ENCODE data around the gene PDPR.
"Not testable (repeated sequence)": the region's sequence is repeated elsewhere in the genome, so short reads cannot be mapped to it uniquely, and the experiment has no call there.

The PDPR gene

DNA sequence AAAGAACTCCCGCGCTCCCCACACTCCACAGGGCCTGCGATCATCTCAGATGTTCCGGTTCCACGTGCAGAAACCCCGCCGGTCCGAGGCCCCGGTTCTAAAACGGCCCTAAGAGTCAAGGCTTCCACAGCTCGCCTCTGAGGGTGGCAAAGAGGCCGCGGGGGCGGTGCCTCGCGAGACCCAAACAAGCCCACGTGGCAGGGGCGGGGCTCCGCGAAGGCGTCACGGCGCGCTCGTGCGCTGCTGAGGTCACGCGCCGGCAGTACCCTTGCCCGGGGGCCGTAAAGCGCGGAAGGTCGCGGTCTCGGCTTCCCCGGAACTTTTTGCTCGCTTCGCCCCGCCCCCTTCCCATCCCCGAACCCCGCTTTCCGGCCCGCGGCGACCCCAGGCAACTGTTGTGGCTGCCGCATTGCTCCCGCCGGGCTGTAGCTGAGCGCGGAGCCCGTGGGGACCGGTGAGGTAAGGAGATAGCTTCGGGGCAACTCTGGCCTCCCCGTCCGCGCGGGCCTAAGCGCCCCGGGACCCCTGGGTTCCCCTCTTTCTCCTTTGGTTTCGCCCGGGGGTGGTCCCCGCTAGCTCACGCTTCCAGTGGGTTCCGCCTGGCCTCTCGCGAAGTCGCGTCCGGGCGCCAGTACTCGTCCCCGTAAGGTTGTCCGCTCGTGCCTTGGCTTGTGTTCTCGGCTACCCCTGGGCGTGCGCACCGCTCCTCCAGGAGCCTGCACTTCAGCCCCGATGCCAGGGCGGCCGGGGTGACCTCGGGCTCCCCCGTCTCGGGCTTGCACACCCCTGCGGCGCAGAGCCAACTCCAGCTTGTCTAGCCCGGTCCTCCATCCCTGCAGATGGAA lies at the start of gene PDPR:
TSS of gene PDPR (plus strand) at position 351 of the 845 bp plus-strand sequence. CDS start 6,161 bp downstream, outside the sequence.
- peak; percentile 93 for DNase-seq (ENCODE audit: low spot score)

DNA sequence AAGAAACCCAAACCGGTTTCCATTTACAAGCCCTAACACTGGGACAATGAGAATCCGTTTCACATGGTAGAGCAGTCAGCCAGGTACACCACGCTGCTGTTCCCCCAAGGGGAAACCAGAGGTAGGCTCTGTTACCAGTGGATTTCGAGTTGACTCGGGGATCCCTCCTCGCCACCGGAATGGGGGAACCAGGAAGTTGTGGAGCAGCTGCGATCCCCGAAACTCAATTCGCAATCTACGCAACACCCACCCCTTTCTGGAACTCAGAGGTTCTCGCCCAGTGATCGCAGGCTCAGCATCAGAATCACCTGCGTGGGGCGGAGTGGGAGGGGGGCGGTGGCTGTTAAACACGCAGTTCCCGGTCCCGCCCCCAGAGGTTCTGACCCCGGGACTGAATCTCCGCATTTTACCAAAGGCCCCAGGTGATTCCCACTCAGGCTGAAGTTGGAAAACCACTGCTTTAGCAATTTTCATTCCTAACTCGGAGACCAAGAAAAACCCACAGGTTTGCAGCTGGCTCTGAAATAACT lies 49.2 kb upstream of the PDPR start:
- DNase-seq (ENCODE audit: low spot score): peak; percentile 61

DNA sequence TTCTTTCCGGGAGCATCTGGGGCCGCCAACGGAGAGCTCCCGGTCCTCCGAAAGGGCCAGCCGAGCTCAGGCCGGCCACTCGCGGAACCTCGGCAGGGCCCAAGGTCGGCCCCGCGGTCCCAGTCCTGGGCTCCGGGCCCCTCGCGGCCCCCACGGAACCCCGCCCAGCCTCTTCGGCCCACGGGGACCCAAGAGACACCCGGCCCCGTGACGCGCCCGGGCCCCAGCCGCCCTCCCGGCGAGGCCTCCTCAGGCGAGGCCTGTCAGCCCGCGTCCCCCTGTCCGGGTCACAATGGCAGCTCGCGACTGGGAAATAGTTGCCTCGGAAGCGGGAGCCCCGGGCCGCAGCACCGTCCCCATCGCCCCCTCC lies 48.8 kb upstream of the PDPR start:
- DNase-seq (ENCODE audit: low spot score): not testable (repeated sequence)

DNA sequence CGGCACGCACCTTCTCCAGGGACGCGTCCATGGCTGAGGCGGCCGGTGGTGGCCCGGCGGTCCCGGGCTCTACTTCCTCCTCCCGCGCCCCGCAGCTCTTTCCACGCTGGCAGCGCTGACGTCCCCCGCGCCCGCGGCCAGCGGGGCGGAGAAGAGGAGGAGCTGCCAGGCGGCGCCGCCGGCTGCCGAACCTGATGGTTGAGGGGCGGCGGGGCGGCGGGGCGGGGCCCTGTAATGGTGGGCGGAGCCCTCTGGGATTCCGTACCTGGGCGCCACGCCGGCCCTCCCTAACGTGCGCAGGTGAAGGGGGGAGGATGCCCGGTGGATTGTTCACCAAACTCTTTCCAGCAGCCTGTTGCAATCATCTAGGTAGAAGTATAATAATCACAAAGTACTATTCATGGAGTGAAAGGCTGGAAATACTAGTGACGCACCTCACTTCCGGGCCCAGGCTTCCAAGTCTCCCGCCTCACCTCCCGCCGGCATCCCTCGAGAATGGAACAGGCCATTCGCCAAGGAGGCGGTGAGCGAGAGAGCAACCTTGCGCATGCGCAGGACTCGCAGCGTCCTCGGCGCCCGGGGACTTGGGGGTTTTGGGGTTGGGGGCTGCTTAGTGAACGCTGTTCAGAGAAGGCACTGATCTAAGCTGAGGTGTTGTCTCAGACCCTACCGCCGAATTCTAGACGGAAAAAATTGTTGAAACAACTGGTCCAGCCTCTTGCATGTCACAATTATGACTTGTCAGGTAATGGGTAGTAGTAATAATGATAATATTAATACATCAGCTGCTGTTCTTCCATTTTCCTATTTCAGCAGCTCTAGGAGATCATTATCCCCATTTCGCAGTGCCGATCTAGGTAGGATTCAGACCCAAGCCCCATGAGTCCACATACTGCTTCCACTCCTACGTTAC lies 48.1 kb upstream of the PDPR start:
- peak; percentile 91 for DNase-seq (ENCODE audit: low spot score)

DNA sequence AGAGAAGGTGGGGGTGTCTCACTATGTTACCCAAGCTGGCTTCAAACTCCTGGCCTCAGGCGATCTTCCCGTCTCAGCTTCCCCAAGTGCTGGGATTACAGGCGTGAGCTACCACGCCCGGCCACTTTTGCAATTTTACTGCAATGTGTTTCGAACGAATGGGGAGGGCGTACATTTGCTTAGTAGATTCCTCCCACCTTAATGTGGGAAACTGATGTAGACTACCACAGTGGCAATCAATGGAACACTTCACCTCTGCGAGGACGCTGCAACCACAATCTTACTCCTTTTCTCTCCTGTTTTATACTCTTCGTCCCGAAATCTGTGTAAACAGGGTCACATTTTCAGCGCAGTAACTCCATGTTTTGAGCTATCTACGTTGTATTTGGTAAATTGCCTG lies 47.4 kb upstream of the PDPR start:
- DNase-seq (ENCODE audit: low spot score): not testable (repeated sequence)

DNA sequence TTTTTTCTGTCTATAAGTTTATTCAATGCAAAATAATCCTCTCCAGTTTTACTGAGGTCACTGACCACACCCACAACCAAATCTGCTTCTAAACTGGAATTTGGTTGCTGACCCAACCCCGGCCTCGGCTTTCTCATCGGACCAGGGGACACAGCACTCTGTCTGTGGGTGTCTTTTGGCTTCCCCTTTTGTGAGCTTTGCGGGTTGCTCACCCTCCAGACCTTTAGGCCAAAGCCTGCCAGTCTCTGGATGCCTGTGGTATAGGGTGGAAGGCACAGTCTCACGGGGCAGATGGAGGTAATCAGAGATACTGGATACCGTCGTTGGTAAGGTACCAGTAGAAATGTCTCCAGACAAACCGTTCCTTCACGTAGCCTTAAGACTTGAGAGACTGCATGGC lies 35.1 kb upstream of the PDPR start:
- DNase-seq (ENCODE audit: low spot score): not testable (repeated sequence)

DNA sequence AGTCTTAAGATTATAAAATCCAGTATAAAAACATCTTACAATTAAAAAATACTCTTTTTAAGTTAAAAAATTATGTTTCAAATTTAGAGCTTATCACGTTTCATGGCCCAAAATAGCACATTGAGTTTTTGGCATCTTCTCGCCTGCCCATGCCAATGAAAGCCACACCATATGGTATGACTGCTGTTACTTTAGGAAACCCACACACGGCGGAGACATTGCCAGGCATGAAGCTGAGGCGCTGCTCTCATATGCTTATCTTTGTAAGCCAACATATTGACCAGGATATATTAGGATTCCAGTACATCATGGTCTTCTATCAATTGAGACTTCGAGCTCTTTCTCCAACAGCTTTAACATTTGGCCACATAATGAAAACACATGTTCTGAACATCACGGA lies 32.9 kb upstream of the PDPR start:
- not testable (repeated sequence) for DNase-seq (ENCODE audit: low spot score)

DNA sequence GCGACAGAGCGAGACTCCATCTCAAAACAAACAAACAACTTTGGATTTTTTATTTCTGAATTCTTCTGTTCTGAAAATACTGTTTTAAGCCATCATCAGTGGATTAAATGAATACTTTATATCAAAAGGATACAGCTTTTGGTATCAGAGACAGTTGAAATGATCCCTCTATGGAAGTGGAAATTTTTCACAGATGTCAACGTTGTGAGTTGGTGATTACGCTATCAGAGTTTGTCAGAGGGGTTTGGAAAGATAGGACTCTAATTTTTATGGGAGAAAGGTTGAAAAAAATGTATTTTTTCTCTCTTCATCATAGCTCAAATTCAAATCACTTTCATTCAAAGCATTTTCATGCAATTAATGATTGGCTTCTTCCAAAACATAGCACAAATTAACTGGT lies 30.2 kb upstream of the PDPR start:
- not testable (repeated sequence) for DNase-seq (ENCODE audit: low spot score)

DNA sequence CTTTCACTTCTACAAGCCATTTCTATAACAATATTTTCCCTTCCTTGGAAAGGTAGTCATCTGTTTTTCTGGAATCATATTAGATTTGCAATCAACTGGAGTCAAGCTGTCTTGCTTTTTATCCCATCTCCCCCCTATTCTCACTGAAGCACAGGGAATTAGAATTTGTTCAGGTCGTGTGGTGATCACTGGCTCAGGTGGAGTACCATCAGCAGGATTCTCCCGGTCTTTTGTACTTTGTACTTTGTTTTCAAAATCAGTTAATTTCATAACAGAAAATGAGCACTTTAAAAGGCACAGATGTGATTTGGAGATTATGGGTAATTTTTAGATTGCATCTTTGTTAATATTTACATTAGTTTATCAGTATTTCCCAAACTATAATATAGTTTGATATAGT lies 26.0 kb upstream of the PDPR start:
- DNase-seq (ENCODE audit: low spot score): not testable (repeated sequence)

DNA sequence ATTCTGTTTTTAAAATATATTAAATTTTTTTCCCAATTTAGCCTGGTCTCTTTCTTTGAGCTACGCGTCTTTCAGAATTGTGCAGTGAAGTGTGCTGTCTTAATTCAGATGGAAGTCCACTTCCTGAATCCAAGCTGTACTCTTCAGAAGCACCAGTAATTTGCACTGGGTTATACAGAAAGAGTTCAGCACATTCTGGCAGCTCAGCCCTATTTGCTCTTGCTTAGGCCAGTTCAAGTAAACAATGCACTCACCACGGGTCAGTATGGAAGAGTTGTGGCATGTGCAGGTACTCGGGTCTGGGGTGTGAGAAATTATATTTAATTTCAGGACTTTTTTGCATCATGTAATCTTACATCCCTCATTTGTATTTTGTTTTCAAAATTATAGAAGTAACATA lies 25.3 kb upstream of the PDPR start:
- not testable (repeated sequence) for DNase-seq (ENCODE audit: low spot score)

DNA sequence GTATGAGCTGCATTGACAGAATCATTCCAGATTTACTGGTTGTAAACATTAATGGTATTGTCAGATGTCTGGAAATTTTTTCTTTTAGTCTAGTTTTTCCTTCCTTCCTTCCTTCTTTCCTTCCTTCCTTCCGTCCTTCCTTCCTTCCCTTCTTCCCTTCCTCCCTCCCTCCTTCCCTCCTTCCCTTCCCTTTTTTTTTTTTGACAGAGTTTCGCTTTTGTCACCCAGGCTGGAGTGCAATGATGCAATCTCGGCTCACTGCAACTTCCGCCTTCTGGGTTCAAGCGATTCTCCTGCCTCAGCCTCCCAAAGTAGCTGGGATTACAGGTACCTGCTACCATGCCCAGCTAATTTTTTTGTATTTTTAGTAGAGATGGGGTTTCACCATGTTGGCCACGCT lies 24.8 kb upstream of the PDPR start:
- not testable (repeated sequence) for DNase-seq (ENCODE audit: low spot score)

DNA sequence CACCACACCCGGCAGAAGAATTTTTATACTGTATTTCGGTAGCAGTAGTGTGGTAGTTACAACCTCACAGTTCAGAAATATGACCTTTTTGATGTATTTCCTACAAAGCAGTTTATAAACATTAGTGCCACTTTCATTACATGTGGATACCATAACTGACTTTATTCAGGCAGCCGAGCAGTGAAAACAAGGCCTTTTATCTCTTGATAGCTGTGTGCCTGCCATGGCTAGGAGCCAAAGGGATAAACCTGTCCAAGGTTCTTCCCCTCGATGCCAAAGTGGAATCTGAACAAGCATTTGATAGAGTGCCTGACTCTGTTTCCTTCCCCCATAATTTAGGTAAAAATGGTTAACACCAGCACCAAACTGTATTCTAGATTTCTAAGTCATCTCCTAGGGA lies 23.0 kb upstream of the PDPR start:
- not testable (repeated sequence) for DNase-seq (ENCODE audit: low spot score)

DNA sequence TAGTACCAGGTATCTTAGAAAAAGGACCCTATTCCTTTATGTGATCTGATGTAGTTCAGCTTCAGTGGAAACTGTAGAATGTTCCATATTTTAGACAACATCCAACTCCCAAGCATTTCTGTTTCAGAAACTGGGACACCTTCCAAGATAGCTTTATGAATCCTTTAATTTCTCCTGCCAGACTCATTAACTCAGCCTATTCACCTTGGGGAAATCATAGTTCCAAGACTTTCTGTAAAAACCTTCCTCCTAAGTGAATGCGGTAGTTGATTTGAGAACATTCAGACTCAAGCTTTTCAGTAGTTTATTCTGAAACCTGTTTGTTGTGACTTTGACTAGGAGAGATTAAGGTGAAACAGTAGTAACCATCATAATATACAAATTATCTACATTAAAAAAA lies 20.0 kb upstream of the PDPR start:
- DNase-seq (ENCODE audit: low spot score): not testable (repeated sequence)

DNA sequence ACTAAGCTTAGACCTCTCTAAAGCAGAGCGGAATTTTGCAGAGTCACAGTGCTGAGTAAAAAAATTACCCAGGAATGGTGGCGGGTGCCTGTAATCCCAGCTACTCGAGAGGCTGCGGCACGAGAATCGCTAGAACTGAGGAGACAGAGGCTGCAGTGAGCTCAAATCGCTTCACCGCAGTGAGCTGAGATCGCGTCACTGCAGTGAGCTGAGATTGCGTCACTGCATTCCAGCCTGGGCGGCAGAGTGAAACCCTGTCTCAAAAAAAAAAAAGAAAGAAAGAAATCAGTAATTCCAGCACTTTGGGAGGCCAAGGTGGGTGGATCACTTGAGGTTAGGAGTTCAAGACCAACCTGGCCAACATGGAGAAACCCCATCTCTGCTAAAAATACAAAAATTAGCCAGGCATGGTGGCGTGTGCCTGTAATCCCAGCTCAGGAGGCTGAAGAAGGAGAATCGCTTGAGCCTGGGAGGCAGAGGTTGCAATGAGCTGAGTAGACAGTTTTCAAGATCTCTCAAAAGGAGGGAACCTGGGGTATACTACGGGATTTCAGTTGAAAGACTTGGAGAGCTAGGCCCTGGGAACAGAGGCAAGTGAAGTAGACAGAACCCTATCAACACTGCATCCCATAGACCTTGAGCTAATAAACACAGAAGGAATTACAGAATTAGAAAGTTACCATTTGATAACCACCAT lies 4.4 kb upstream of the PDPR start:
- not testable (repeated sequence) for DNase-seq (ENCODE audit: low spot score)

DNA sequence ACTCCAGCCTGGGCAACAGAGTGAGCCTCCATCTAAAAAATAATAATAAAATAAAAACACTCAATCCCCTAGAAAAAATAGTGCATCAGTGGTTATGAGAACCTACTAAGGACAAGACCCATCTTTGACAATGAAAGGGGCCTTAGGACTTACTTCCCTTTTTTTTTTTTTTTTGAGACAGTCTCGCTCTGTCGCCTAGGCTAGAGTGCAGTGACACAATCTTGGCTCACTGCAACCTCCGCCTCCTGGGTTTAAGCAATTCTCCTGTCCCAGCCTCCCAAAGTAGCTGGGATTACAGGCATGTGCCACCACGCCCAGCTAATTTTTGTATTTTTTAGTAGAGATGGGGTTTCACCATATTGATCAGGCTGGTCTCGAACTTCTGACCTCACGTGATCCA lies 2.0 kb upstream of the PDPR start:
- DNase-seq (ENCODE audit: low spot score): not testable (repeated sequence)

DNA sequence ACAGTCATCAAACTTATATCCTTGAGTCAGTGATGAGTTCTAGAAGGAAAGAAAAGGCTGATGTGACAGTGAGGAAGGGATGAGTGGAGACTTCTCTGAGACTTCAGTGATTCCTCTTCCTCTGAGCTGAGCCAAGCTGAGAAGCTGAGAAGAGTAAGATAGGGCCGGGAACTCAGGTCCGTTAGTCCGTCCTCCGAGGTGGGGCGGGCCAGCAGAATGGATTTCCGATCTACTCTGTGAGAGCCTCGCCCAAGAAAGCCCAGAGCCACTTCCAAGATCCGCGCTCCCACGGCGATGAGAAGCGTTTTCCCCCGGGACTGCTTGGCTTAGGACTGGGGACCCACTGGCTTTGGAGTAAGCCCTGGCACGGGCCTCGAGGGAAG lies 542 bp upstream of the PDPR start:
- not testable (repeated sequence) for DNase-seq (ENCODE audit: low spot score)

DNA sequence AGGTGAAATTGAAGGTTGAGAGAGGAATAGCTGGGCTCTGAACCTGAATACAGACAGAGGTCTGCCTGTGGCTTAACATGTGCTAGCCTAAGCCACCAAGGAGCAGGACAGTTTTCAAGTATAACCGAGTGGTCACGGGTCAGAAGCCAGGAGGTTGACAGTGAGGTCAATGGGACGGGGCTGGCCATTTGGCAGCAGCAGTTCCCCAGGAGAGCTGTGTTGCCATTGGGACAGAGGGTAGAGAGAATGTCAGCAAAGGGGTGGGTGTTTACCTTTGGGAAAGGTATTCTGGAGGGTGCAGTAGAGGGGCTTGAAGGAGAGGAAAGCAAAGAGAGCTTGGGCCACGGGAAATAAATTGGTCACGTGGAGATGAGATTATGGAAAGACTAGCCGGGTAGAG lies 4.2 kb downstream of the PDPR start:
- not testable (repeated sequence) for DNase-seq (ENCODE audit: low spot score)

DNA sequence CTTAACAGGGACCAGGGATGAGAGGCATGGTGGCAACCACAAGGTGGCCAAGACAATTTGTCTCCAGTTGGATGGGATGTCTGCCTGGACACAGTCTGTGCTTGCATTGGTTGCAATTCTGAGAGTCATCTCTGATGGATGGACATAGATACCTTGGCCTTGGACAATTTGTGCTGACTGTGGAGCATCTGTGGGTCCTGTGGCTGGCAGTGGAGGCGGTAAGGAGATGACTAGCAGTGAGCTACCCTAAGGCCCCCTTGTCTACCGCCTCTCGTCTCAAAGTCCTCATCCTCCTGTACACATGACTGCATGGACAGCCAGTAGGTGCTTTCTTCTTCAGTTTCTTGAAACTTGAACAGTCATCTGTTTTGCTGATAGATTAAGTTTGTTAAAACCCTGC lies 4.6 kb downstream of the PDPR start:
- not testable (repeated sequence) for DNase-seq (ENCODE audit: low spot score)

DNA sequence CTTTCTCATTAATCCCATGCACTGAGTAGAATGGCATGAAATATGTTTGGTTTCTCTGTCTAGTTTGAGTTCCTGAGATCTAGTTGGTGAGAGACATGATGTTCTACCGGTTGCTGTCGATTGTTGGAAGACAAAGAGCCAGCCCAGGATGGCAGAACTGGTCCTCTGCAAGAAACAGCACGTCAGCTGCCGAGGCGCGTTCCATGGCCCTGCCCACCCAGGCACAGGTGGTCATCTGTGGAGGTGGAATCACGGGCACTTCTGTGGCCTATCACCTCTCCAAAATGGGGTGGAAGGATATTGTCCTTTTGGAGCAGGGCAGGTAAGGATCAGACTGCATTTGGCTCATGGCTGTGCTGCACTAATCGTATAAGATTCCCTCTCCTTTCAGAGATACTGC lies 6.3 kb downstream of the PDPR start:
- not testable (repeated sequence) for DNase-seq (ENCODE audit: low spot score)

DNA sequence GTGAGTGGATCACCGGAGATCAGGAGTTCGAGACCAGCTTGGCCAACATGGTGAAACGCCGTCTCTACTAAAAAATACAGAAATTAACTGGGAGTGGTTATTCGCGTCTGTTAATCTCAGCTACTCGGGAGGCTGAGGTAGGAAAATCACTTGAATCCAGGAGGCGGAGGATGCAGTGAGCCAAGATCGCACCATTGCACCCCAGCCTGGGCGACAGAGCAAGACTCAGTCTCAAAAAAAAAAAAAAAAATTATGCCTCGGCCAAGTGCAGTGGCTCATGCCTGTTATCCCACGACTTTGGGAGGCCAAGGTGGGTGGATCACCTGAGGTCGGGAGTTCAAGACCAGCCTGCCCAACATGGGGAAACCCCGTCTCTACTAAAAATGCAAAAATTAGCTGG lies 9.7 kb downstream of the PDPR start:
- DNase-seq (ENCODE audit: low spot score): not testable (repeated sequence)

DNA sequence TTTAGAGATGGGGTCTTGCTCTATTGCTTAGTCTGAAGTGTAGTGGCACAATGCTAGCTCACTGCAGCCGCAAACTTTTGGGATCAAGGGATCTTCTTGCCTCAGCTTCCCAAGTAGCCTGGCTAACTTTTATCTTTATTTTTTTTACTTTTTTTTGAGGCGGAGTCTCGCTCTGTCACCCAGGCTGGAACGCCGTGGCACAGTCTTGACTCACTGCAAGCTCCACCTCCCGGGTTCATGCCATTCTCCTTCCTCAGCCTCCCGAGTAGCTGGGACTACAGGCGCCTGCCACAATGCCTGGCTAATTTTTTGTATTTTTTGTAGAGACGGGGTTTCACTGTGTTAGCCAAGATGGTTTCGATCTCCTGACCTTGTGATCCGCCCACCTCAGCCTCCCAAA lies 12.1 kb downstream of the PDPR start:
- not testable (repeated sequence) for DNase-seq (ENCODE audit: low spot score)

DNA sequence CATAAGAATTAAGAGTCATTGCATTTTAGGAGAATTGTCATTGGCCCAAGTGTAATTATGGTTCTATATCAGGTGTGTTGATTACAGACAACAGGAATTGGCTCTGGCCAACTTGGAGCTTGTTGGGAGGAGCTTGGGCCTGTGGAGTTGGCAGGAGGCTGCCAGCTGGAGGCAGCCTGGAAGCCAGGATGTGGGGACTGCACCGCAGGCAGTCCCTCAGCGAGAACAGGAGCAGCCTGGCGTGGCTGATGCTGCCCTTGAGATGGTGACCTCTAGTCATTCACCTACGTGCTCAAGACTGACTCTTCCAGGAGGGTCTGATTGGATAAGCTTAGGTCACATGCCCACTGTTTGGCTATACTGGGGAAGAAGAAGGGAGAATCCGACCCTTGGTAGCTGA lies 13.6 kb downstream of the PDPR start:
- not testable (repeated sequence) for DNase-seq (ENCODE audit: low spot score)

Data from CD4-positive, alpha-beta T cell treated with Interleukin-6 at 100 ng/mL for 8 hours (primary cell).